LoVo (cell line): ENCODE data around the gene C12orf75.
"Not testable (repeated sequence)": the region's sequence is repeated elsewhere in the genome, so short reads cannot be mapped to it uniquely, and the experiment has no call there.

Experiments
- DNase-seq: peaks from one replicate; pipeline ENCODE4 v3.0.0-alpha.2; 2016; ENCODE audit warnings: low spot score

The C12orf75 gene

DNA sequence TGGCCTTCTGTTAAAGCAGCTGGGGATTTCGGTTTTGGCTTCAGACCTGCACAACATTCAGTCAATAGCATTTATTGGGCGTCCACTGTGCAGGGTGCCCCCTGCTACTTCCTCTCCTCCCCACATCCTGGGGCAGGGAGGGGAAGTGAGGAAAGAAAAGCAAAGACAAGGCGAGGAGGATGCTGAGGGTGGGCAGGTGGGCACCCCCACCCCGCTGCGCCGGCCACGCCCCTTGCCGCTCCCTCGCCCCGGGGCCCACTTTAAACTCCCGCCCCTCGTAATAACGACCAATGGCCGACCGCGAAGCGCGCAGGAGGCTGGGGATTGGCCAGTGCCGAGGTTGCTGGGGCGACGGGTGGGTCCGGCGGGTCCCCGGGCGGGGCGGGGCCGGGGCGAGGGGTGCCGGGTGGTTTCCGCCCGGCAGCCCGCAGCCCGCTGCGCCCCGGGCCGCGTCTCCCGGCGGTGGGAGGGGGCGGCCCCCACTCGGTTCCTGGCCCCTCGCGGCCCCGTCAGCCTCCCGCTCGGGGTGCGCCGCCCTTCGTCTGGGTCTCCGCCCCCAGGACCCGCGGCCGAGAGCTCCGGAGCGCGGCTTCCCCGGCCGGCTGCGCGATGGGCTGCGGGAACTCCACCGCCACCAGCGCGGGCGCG, at the start of gene C12orf75:
Gene C12orf75, plus strand, starts transcription at position 409 of the 648 bp plus-strand sequence. Its CDS starts 201 bp downstream, at position 610.
- peak; percentile 77 for DNase-seq

GRCh38 chr12:105280966-105281693, 49.4 kb upstream of the C12orf75 start:
- DNase-seq = peak; percentile 41

GRCh38 chr12:105281694-105282049, 48.8 kb upstream of the C12orf75 start:
- peak; percentile 74 for DNase-seq

GRCh38 chr12:105285378-105285777, 45.1 kb upstream of the C12orf75 start:
- no peak for DNase-seq

- DNase-seq = no peak
Measured at GRCh38 chr12:105287408-105287807, 43.1 kb upstream of the C12orf75 start.

GRCh38 chr12:105288311-105288996, 42.0 kb upstream of the C12orf75 start:
- no peak for DNase-seq

DNA sequence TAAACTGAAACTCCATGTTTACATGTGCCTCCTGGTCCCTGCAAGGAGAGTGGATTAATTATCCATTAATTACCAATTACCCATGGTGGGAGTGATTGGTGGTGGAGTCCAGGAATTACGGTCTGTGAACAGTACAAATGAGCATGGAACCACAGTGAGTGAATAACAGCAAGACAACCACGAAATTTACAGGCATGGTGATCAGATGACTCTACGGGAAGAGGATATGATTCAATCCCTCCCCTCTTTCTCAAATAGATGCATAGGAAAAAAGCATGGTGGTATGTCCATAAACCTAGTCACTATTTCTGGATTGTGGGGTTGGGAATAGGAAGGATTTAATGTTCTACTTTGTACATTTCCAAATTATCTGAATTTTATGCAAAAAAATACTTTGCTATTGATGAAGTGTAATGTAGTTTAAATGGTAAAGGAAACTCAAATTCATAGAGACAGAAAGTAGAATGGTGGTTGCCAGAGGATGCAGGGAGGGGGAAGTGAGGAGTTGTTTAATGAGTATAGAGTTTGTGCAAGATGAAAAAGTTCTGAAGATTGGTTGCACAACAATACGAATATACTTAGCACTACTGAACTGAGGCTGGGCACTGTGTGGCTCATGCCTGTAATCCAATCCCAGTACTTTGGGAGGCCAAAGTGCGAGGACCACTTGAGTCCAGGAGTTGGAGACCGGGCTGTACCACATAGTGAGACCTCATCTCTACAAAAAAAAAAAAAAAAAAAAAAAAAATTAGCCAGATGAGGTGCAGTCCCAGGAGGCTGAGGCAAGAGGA, 41.2 kb upstream of the C12orf75 start:
- no peak for DNase-seq

GRCh38 chr12:105291531-105291930, 39.0 kb upstream of the C12orf75 start:
- no peak for DNase-seq

- no peak for DNase-seq
Measured at GRCh38 chr12:105292705-105293104, 37.8 kb upstream of the C12orf75 start.

DNA sequence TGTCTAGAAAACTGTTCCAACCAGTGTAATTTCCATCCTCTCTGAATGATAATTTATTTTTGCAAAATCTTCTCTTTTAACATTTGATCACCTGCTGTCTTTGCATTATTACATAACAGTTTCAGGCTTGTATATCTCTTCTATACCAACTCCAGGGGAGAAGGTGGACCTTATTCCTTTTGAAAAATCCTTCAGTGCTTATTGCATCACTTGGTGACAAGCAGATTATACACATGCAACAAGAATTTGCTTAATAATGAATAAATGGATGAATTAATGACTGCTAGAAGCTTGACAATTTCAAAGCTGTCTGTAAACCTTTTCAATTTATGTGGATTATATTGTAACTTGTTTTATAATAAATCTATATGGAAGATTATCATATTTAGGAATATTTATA, 37.3 kb upstream of the C12orf75 start:
- DNase-seq = no peak

DNA sequence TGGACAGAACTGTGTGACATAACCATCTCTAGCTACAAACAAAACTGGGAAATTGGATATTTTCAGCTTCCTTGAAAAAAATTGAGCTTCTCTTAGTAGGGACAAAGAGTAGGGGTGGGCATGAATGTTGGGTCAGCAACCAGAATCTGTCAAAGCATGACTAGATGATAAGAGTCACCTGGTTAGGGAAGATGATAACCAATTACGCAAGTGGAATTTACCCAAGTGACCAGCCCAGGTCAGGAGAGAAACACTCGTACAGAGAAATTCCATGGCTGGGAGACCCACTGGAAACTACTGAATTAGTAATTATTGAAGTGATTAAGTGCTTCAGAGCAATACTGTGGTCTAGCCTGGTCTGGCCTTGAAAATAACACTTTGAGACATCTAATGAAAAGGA, 36.3 kb upstream of the C12orf75 start:
- DNase-seq = no peak

DNA sequence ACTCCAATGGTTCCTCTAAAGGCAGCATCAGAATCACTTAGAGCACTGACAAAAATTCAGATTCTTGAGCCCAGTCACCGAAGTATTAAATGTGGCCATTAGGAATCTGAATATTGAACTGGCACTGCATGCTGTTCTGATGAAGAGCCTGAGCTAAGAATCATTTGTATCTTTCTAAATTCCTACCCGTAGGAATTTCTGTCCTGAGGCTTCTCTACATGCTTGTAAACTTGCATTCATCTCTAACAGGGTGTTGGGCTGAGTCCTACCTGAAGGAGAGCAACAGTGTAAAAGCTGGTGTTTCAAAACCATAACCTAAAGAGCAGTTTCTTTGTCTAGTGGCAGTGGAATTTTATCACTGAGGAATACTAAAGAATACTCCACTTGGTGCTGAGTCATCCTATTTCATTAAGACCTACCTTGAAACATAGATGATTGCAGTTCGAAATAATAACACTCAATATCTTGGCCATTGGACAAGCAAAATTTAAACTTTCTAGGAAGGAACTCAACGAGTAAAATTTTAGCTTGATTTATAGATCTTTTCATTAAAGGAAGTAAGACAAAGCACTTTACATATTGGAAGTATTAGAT, 35.5 kb upstream of the C12orf75 start:
- DNase-seq = no peak

DNA sequence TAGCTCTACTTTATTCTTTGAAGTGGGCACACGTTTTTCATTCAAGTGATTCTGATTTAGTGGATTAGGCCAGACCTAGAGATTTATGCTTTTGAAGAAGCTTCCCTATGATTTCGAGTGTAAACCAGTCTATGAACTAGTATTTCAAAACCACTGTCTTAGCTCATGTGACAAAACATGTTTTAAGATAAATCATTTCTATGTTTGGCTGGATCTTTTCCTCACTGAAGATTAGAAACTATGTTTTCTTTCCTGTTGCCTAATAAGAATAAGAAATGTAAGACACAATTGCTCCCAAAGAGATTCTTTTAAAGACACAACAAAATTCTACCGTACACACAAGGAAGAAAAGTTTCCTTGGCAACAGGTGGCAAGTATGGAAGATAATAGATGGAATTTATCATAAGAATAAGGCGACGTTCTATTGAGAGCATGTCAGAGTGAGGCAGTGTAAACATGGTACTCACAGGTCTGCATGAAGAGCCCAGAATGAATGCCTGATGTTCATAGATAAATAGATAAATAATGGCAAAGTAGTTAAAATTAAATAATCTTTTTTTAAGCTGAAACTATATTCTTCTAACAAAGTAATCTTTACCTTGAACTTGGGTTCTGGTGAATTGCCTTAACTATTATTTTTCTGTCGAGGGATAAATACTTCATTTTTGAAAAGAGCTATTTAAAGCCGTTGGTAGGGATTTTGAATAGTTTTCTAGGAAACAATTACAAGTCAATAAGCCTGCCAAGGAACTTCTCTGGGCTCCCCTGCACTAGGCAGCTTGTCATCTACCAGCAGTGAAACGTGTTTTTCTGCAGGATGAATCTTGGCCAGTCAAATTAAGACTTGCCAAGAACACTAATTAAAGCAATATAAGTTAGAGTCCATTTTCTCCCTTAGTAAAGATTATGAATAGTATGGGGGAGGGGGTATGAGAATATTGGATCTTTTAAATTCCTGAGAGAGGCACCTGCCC, 34.1 kb upstream of the C12orf75 start:
- DNase-seq = no peak

- DNase-seq = no peak
Measured at GRCh38 chr12:105300883-105301282, 29.6 kb upstream of the C12orf75 start.

DNA sequence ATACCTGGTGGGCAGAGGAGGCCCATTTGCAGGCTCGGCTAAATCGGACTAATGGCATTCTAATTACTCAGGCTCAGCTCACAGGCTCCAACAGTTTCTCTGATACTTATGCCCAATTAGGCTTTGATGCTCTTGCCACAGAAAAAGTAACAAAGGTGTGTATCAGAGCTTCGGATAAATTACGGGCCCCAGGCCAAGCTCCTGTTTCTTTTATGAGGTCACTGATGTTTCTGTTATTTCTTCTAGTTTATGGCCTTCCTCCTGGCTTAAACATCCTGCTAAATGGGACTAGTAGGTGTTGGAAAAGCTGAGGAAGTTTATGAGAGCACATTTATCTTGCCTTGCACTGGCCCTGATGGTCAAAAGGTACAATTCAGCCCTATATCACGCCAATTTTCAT, 28.8 kb upstream of the C12orf75 start:
- DNase-seq = no peak

- not testable (repeated sequence) for DNase-seq
Measured at GRCh38 chr12:105302986-105303385, 27.5 kb upstream of the C12orf75 start.

- DNase-seq = not testable (repeated sequence)
Measured at GRCh38 chr12:105304626-105305025, 25.9 kb upstream of the C12orf75 start.

GRCh38 chr12:105307601-105308314, 22.7 kb upstream of the C12orf75 start:
- DNase-seq = not testable (repeated sequence)

- DNase-seq = not testable (repeated sequence)
Measured at GRCh38 chr12:105308839-105309238, 21.7 kb upstream of the C12orf75 start.

- not testable (repeated sequence) for DNase-seq
Measured at GRCh38 chr12:105309384-105309783, 21.1 kb upstream of the C12orf75 start.
